OCI-LY3 (cell line): Measurements from ENCODE around the gene AHDC1.

ENCODE experiments used
- H2AFZ ChIP-seq: fragments of 200-600, 300-600 bp; shearing (Covaris generic); 2 replicates; pipeline ENCODE4 v1.6.0; 2014; ENCODE audit warnings: antibody characterized with exemption, low read depth, low read length
- H3K27ac ChIP-seq: fragments of 200-600, 300-600 bp; sonication (generic); 2 replicates; pipeline ENCODE4 v1.5.1; 2014; ENCODE audit warnings: mild to moderate bottlenecking, low read length, moderate library complexity, mixed read lengths
- H3K27me3 ChIP-seq: fragments of 200-600, 300-600 bp; sonication (generic); 2 replicates; pipeline ENCODE4 v1.6.1; 2014; ENCODE audit warnings: low read depth, low read length, mixed read lengths
- H3K36me3 ChIP-seq: fragments of 200-600, 300-600 bp; sonication (generic); replicated peaks from 2 replicates; pipeline ENCODE3; 2014; ENCODE audit warnings: low read depth, low read length, mixed read lengths
- H3K4me1 ChIP-seq: fragments of 300-600, 200-600 bp; sonication (generic); 2 replicates; pipeline ENCODE4 v1.6.1; 2014; ENCODE audit warnings: low read length, mixed read lengths
- H3K4me2 ChIP-seq: fragments of 200-600, 300-600 bp; sonication (generic); 2 replicates; pipeline ENCODE4 v1.6.1; 2014; ENCODE audit warnings: low read length, mixed read lengths
- H3K4me3 ChIP-seq: fragments of 300-600, 200-600 bp; sonication (generic); 2 replicates; pipeline ENCODE4 v1.5.1; 2014; ENCODE audit warnings: antibody characterized with exemption, mild to moderate bottlenecking, low read length, moderate library complexity
- H3K79me2 ChIP-seq: fragments of 300-600, 200-600 bp; shearing (Covaris generic); 2 replicates; pipeline ENCODE4 v1.6.1; 2014; ENCODE audit warnings: mild to moderate bottlenecking, low read length, mixed read lengths
- H3K9ac ChIP-seq: fragments of 300-600, 200-600 bp; shearing (Covaris generic); 2 replicates; pipeline ENCODE4 v1.6.0; 2014; ENCODE audit warnings: mild to moderate bottlenecking, low read length, moderate library complexity
- H3K9me3 ChIP-seq: fragments of 200-600, 300-600 bp; shearing (Covaris generic); 2 replicates; pipeline ENCODE4 v1.6.1; 2014; ENCODE audit warnings: low read length, mixed read lengths; ENCODE audit not compliant: insufficient read depth
- H4K20me1 ChIP-seq: fragments of 200-600, 300-600 bp; sonication (generic); 2 replicates; pipeline ENCODE4 v1.6.1; 2016; ENCODE audit warnings: low read length, mixed read lengths; ENCODE audit not compliant: insufficient read depth
- EZH2phosphoT487 ChIP-seq: fragments of 200-600 bp; shearing (Covaris generic); IDR thresholded peaks from 2 replicates; pipeline ENCODE4 v1.6.1; 2018; ENCODE audit warnings: antibody characterized with exemption, mixed run types, low read depth
- TF ChIP-seq, protein P1 (sequence below): fragments of 200-600, 300-600 bp; sonication (generic); IDR thresholded peaks from 2 replicates; pipeline ENCODE4 v1.5.1; 2014; ENCODE audit warnings: antibody characterized with exemption, low read length, low read depth

The AHDC1 gene

DNA sequence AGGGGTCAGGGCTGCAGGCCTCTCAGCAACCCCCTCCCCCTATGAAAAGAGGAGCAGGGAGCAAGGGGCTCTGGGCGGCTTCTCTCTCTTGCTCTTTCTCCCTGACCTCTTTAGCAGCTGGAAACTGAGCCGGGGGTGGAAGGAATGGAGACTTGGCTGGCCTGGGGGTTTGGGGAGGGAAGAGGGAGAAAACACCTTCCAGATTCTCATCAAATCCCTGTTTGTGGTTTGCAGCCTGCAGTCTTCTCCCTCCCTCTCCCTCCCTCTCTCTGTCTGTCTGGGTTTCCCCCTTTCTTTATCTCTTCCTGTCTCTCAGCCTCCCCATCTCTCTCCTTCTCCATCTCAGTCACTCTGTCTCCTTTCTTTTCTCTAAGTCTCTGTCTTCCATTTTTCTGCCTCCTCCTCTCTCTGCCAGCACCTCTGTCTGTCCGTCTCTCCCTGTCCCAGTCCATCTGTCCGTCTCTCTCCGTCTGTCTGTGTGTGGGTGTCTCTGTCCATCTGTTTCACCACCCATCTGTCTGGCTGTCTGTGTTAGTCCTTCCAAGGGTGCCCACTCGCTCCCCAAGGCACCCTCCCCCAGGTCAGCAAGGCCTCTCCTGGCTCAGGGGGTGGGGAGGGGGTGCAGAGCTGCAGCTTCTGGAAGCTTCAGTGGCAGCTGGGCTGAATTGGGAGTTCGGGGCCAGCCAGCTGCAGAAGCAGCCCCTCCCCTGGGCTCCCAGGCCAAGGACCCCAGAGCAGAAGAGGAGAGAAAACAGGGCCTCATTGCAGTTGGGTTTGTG, 6.2 kb downstream of the AHDC1 start:
- no peak overlapping the region for H3K4me2 ChIP-seq
- no peaks in the 10 kb centered on the region for H3K36me3 ChIP-seq
- H3K27me3 ChIP-seq = peaks cover 6% of the 10 kb centered on the region; the same call in 1 of the 2 replicates
- H3K9me3 ChIP-seq = no peaks in the 10 kb centered on the region
- H3K4me3 ChIP-seq = no peak overlapping the region
- peaks cover 15% of the 10 kb centered on the region for H3K4me1 ChIP-seq
- H3K79me2 ChIP-seq = no peaks in the 10 kb centered on the region
- no peaks in the 10 kb centered on the region for H4K20me1 ChIP-seq
- no peak overlapping the region for H3K27ac ChIP-seq
- no peak overlapping the region for H2AFZ ChIP-seq
- H3K9ac ChIP-seq = no peak overlapping the region
- TF ChIP-seq, protein P1, sequence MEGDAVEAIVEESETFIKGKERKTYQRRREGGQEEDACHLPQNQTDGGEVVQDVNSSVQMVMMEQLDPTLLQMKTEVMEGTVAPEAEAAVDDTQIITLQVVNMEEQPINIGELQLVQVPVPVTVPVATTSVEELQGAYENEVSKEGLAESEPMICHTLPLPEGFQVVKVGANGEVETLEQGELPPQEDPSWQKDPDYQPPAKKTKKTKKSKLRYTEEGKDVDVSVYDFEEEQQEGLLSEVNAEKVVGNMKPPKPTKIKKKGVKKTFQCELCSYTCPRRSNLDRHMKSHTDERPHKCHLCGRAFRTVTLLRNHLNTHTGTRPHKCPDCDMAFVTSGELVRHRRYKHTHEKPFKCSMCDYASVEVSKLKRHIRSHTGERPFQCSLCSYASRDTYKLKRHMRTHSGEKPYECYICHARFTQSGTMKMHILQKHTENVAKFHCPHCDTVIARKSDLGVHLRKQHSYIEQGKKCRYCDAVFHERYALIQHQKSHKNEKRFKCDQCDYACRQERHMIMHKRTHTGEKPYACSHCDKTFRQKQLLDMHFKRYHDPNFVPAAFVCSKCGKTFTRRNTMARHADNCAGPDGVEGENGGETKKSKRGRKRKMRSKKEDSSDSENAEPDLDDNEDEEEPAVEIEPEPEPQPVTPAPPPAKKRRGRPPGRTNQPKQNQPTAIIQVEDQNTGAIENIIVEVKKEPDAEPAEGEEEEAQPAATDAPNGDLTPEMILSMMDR = no peak
- no peak for TF ChIP-seq EZH2phosphoT487

DNA sequence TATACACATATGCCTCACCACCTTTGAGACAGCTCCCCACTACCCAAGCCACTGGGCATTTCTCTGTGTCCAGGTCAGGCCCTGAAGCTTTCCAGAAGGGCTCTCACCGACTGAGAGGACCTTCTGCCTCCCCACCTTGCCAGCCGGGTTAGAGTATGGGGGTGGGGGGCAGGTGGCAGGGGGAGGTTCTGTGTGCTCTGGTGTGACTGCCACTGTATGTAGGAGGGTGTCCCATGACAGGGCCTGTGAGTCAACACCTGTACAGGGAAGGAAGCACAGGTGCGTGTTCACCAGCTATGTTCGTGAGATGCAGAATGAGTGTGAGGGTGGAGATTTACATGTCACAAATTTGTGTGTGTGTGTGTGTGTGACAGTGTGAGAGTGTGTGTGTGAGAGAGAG, 7.0 kb downstream of the AHDC1 start:
- H3K27ac ChIP-seq = no peak overlapping the region
- no peak overlapping the region for H3K9ac ChIP-seq

DNA sequence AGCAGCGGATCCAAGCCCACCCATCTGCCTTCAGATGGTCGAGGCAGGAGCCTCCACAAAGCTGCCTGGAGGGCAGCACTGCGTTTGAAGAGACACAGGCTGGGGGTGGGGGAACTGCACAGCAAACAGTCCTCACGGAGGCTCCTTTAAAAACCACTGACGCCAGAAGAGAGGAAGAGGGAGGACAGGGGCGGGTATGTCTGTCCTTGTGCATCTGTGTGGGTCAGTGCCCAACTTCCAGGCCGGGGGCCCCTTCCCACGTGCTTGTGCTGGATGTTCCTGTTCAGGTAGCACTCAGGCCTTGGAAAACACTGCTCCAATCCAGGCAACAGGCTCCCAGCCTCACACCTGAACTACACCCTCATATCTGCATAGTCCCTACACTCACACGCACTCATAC, 7.7 kb downstream of the AHDC1 start:
- H3K79me2 ChIP-seq = no peaks in the 10 kb centered on the region
- TF ChIP-seq EZH2phosphoT487 = no peak
- TF ChIP-seq, protein P1 = no peak
- no peak overlapping the region for H3K9ac ChIP-seq
- no peaks in the 10 kb centered on the region for H4K20me1 ChIP-seq
- H3K4me1 ChIP-seq = peaks cover 9% of the 10 kb centered on the region
- H3K4me3 ChIP-seq = no peak overlapping the region
- no peak overlapping the region for H2AFZ ChIP-seq
- no peak overlapping the region for H3K27ac ChIP-seq
- H3K4me2 ChIP-seq = no peak overlapping the region
- H3K9me3 ChIP-seq = no peaks in the 10 kb centered on the region
- H3K27me3 ChIP-seq = no peaks in the 10 kb centered on the region
- H3K36me3 ChIP-seq = no peaks in the 10 kb centered on the region

More for the DNA sequence above, 7.0 kb downstream of the AHDC1 start:
- no peak overlapping the region for H3K4me2 ChIP-seq
- no peaks in the 10 kb centered on the region for H3K27me3 ChIP-seq
- no peaks in the 10 kb centered on the region for H4K20me1 ChIP-seq
- no peaks in the 10 kb centered on the region for H3K79me2 ChIP-seq
- no peak for TF ChIP-seq EZH2phosphoT487
- TF ChIP-seq, protein P1 = no peak
- no peak overlapping the region for H3K4me3 ChIP-seq
- H3K4me1 ChIP-seq = peaks cover 9% of the 10 kb centered on the region
- no peaks in the 10 kb centered on the region for H3K36me3 ChIP-seq
- H2AFZ ChIP-seq = no peak overlapping the region
- H3K9me3 ChIP-seq = no peaks in the 10 kb centered on the region

DNA sequence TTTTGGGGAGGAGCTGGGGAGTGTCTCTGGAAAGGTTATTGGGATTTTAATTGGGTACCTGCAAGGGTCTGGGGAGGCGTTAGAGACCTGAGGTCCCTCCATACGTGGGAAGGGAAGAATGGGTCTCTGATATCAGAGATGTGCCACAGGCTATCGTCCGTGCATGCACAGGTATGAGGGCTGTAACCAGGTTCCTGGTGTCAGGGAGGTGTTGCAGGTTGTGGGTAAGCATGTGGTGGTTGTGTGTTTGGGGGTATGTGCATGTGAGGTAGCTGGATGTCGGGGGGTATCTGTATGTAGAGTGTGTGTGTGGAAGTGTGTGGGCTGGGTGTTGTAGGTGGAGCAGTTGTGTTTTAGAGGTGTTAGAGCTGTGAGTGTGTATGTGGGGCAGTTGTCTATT, 8.3 kb downstream of the AHDC1 start:
- TF ChIP-seq, protein P1 = no peak
- no peak for TF ChIP-seq EZH2phosphoT487
- H3K4me3 ChIP-seq = no peak overlapping the region
- H3K9me3 ChIP-seq = no peaks in the 10 kb centered on the region
- no peak overlapping the region for H3K9ac ChIP-seq
- no peak overlapping the region for H3K27ac ChIP-seq
- no peak overlapping the region for H3K4me2 ChIP-seq
- peaks cover 9% of the 10 kb centered on the region for H3K4me1 ChIP-seq
- no peaks in the 10 kb centered on the region for H4K20me1 ChIP-seq
- no peak overlapping the region for H2AFZ ChIP-seq
- no peaks in the 10 kb centered on the region for H3K79me2 ChIP-seq
- H3K36me3 ChIP-seq = no peaks in the 10 kb centered on the region
- no peaks in the 10 kb centered on the region for H3K27me3 ChIP-seq
